ENCODE measurements around the gene GATAD2A. TPM values are rescaled to one million over a fixed set of nuclear protein-coding genes. Genes with fewer than 3 reads are reported as not detected.
"Not testable (repeated sequence)": the region's sequence is repeated elsewhere in the genome, so short reads cannot be mapped to it uniquely, and the experiment has no call there.

Gene GATAD2A
- total RNA-seq, 1 donor from 2014 or later, result 163 TPM

GRCh38 chr19:19453125-19453454 lies 47.6 kb downstream of the GATAD2A start:
- Mint-ChIP-seq H3K27ac (ENCODE audit: unreplicated experiment) (no peak overlapping the region), H3K9me3 (ENCODE audit: unreplicated experiment) (no peaks in the 10 kb centered on the region)

GRCh38 chr19:19455166-19455919 lies 49.9 kb downstream of the GATAD2A start:
- H3K36me3 Mint-ChIP-seq (ENCODE audit: low read depth, unreplicated experiment); H3K9me3 ChIP-seq (ENCODE audit: insufficient read depth, low read depth, low read length); H3K27me3 ChIP-seq (ENCODE audit: insufficient read depth, low read length); H2AFZ ChIP-seq (ENCODE audit: low read depth, low read length); H3K9me3 Mint-ChIP-seq (ENCODE audit: unreplicated experiment); H3K27ac ChIP-seq (ENCODE audit: low read depth, low read length); H3K4me3 ChIP-seq (ENCODE audit: insufficient read depth, low read depth, low read length); DNase-seq (ENCODE audit: low read depth); H3K27me3 Mint-ChIP-seq (ENCODE audit: low read depth, unreplicated experiment); H3K4me2 ChIP-seq (ENCODE audit: low read length); FAIRE-seq; H3K27ac Mint-ChIP-seq (ENCODE audit: unreplicated experiment); H3K36me3 ChIP-seq (ENCODE audit: insufficient read depth, low read length); H3K4me3 Mint-ChIP-seq (ENCODE audit: unreplicated experiment); H3K9ac ChIP-seq (ENCODE audit: low read length): not testable (repeated sequence)
- peaks cover 35% of the 10 kb centered on the region for H3K4me1 Mint-ChIP-seq (ENCODE audit: low read depth, unreplicated experiment)
- H4K20me1 ChIP-seq (ENCODE audit: insufficient read depth, low read length), result peaks cover 80% of the 10 kb centered on the region
- H3K79me2 ChIP-seq (ENCODE audit: insufficient read depth, low read length), result peaks cover 96% of the 10 kb centered on the region
- peaks cover 24% of the 10 kb centered on the region for H3K4me1 ChIP-seq (ENCODE audit: insufficient read depth, low read length)

More at GRCh38 chr19:19453125-19453454, 47.6 kb downstream of the GATAD2A start:
- Histone ChIP-seq H3K27me3 (ENCODE audit: insufficient read depth, low read length) (no peaks in the 10 kb centered on the region), H3K9ac (ENCODE audit: low read length) (no peak overlapping the region), H3K36me3 (ENCODE audit: insufficient read depth, low read length) (no peaks in the 10 kb centered on the region), H3K9me3 (ENCODE audit: insufficient read depth, low read depth, low read length) (no peaks in the 10 kb centered on the region), H3K4me2 (ENCODE audit: low read length) (no peak overlapping the region), H3K79me2 (ENCODE audit: insufficient read depth, low read length) (peaks cover 96% of the 10 kb centered on the region), H3K4me1 (ENCODE audit: insufficient read depth, low read length) (peaks cover 2% of the 10 kb centered on the region), H3K27ac (ENCODE audit: low read depth, low read length) (no peak overlapping the region), H4K20me1 (ENCODE audit: insufficient read depth, low read length) (peaks cover 78% of the 10 kb centered on the region), H3K4me3 (ENCODE audit: insufficient read depth, low read depth, low read length) (no peak overlapping the region), H2AFZ (ENCODE audit: low read depth, low read length) (no peak overlapping the region)
- TF ChIP-seq EZH2 (IDR thresholded peaks at IDR 0.05; ENCODE audit: insufficient read depth, low read length) (no peak), CTCF (IDR thresholded peaks at IDR 0.05; ENCODE audit: insufficient read depth, low read depth, low read length) (no peak)
- DNase-seq (ENCODE audit: low read depth) (no peak), FAIRE-seq (no peak)
- H3K27me3 Mint-ChIP-seq (ENCODE audit: low read depth, unreplicated experiment), result no peaks in the 10 kb centered on the region
- peaks cover 23% of the 10 kb centered on the region for H3K4me1 Mint-ChIP-seq (ENCODE audit: low read depth, unreplicated experiment)
- H3K4me3 Mint-ChIP-seq (ENCODE audit: unreplicated experiment), result no peak overlapping the region
- peaks cover under 1% of the 10 kb centered on the region for H3K36me3 Mint-ChIP-seq (ENCODE audit: low read depth, unreplicated experiment)

- no peak for DNase-seq (ENCODE audit: low read depth)
- TF ChIP-seq EZH2 (IDR thresholded peaks at IDR 0.05; ENCODE audit: insufficient read depth, low read length) (no peak), CTCF (IDR thresholded peaks at IDR 0.05; ENCODE audit: insufficient read depth, low read depth, low read length) (no peak)
- no peak for FAIRE-seq
- H3K9me3 ChIP-seq (ENCODE audit: insufficient read depth, low read depth, low read length), result no peaks in the 10 kb centered on the region
- Mint-ChIP-seq H3K27me3 (ENCODE audit: low read depth, unreplicated experiment) (no peaks in the 10 kb centered on the region), H3K4me3 (ENCODE audit: unreplicated experiment) (no peak overlapping the region), H3K27ac (ENCODE audit: unreplicated experiment) (no peak overlapping the region), H3K4me1 (ENCODE audit: low read depth, unreplicated experiment) (peaks cover 45% of the 10 kb centered on the region), H3K36me3 (ENCODE audit: low read depth, unreplicated experiment) (peaks cover 8% of the 10 kb centered on the region), H3K9me3 (ENCODE audit: unreplicated experiment) (no peaks in the 10 kb centered on the region)
- no peak overlapping the region for H3K4me2 ChIP-seq (ENCODE audit: low read length)
- no peak overlapping the region for H3K9ac ChIP-seq (ENCODE audit: low read length)
- H2AFZ ChIP-seq (ENCODE audit: low read depth, low read length), result no peak overlapping the region
- no peaks in the 10 kb centered on the region for H3K36me3 ChIP-seq (ENCODE audit: insufficient read depth, low read length)
- H3K4me1 ChIP-seq (ENCODE audit: insufficient read depth, low read length), result peaks cover 48% of the 10 kb centered on the region
- H3K27ac ChIP-seq (ENCODE audit: low read depth, low read length), result no peak overlapping the region
- peaks cover 83% of the 10 kb centered on the region for H4K20me1 ChIP-seq (ENCODE audit: insufficient read depth, low read length)
- peaks cover 96% of the 10 kb centered on the region for H3K79me2 ChIP-seq (ENCODE audit: insufficient read depth, low read length)
- no peak overlapping the region for H3K4me3 ChIP-seq (ENCODE audit: insufficient read depth, low read depth, low read length)
- no peaks in the 10 kb centered on the region for H3K27me3 ChIP-seq (ENCODE audit: insufficient read depth, low read length)
Measured at GRCh38 chr19:19457671-19458070, 52.2 kb downstream of the GATAD2A start.

Data from astrocyte (in vitro differentiated cells and primary cell).